Heart left ventricle (tissue), 13 donors: ENCODE results near the gene PLOD1.

Experiments
- CTCF ChIP-seq, 12 donors: fragments of 200-600 bp; sonication (generic) in 4 of 12; IDR thresholded peaks; one replicate each; pipeline versions ENCODE4 v1.5.0 to v1.8.0; 2018 to 2022; ENCODE audit warnings: antibody characterized with exemption in 12 of 12, mild to moderate bottlenecking in 5 of 12
- POLR2A ChIP-seq, 2 donors: fragments of 450-650 bp; IDR thresholded peaks; one replicate each; pipeline ENCODE4 v1.6.1; 2017; ENCODE audit warnings: antibody characterized with exemption in 2 of 2, mild to moderate bottlenecking in 2 of 2, moderate library complexity in 2 of 2
- donor health status: ischemic (EF 13 %, LVEDD 7.1; RV severe dilation, severe dysfunction).
- donor health status: DM: no; HTN: yes; CAD: no.
- donor health status: DM: no; HTN: no; CAD: no.
- donor health status: ischemic (EF 25% LVEDD 6.9; RV normal size, moderate dysfunction).
- donor health status: ischemic (EF 25% LVEDD 5.7; RV mildly dilated, moderate dysfunction).
- donor health status: ischemic (EF 35%, LVEDD 5.7; RV mildly dilated, moderate dysfunction).
- donor health status: nonischemic (EF 11% LVEDD 7.7; RV severe dilation, severe dysfunction).
- donor health status: DM: yes; HTN: yes; CAD: no.
- donor health status: PGD.
- donor health status: ischemic (EF 29% LVEDD 5.4; RV normal size, mild dysfunction).
- donor health status: nonischemic (EF 23%, LVEDD 6.1; RV moderate dilation, normal function).

- no peak for TF ChIP-seq CTCF (IDR thresholded peaks at IDR 0.05)
- TF ChIP-seq POLR2A (IDR thresholded peaks at IDR 0.05), result no peak
Measured at GRCh38 chr1:12015499-12015898, 81.0 kb downstream of the PLOD1 start.
